Colonic mucosa (tissue), 4 donors: Measurements from ENCODE around the gene SLAIN1. TPM values are rescaled to one million over a fixed set of nuclear protein-coding genes. Genes with fewer than 3 reads are reported as not detected.

Source experiments
- DNase-seq: peaks from one replicate; pipeline ENCODE4 v3.0.0-alpha.2; 2020
- H3K27ac ChIP-seq: fragments of 200-600 bp; one replicate; pipeline ENCODE4 v1.8.0; 2021
- H3K27me3 ChIP-seq: fragments of 200-600 bp; one replicate; pipeline ENCODE4 v1.8.0; 2021
- H3K36me3 ChIP-seq: fragments of 200-600 bp; one replicate; pipeline ENCODE4 v1.8.0; 2021
- H3K4me1 ChIP-seq: fragments of 200-600 bp; one replicate; pipeline ENCODE4 v1.8.0; 2021; ENCODE audit warnings: mild to moderate bottlenecking
- H3K4me3 ChIP-seq: fragments of 200-600 bp; one replicate; pipeline ENCODE4 v1.8.0; 2021
- H3K9ac ChIP-seq, 2 donors: one replicate each; pipeline ENCODE4 v1.7.0; 2013; ENCODE audit warnings: control low read depth in 2 of 2, low read depth in 2 of 2, low read length in 2 of 2
- H3K9me3 ChIP-seq: fragments of 200-600 bp; one replicate; pipeline ENCODE4 v1.8.0; 2021
- CTCF ChIP-seq: fragments of 200-600 bp; IDR thresholded peaks from one replicate; pipeline ENCODE4 v1.8.0; 2022; ENCODE audit warnings: antibody characterized with exemption, mild to moderate bottlenecking
- intact Hi-C: fragments of 100-400 bp; cut with DNase I; formaldehyde crosslinking; loops from one replicate; pipeline ENCODE4 v1.14.1; 2022
- total RNA-seq, 2 donors: library from RNA; stranded (reverse); fragmentation: NEBNext Ultra II Directional in 1 of 2; extraction: Animal tissue kit (Norgen Biotek cat#: 25700) in 1 of 2; gene quantifications; one replicate each; pipeline ENCODE4 v1.2.1, GENCODE V29; 2021
- donor health status: healthy.
- donor health status: DM: no; HTN: no; CAD: no.
- donor health status: DM: no; HTN: no; CAD: no.

Gene SLAIN1
- total RNA-seq, 2 donors from 2014 or later, result 2.1 to 3.5 TPM

GRCh38 chr13:77784515-77784914 lies 87.0 kb downstream of the SLAIN1 start:
- Histone ChIP-seq H3K27ac (no peak overlapping the region), H3K9me3 (no peaks in the 10 kb centered on the region), H3K9ac (no peak overlapping the region), H3K4me3 (no peak overlapping the region), H3K4me1 (no peaks in the 10 kb centered on the region), H3K27me3 (no peaks in the 10 kb centered on the region), H3K36me3 (no peaks in the 10 kb centered on the region)
- no peak for DNase-seq
- TF ChIP-seq CTCF, result no peak
- intact Hi-C loops, result no loop called here

GRCh38 chr13:77786695-77787287 lies 89.3 kb downstream of the SLAIN1 start:
- H3K4me1 ChIP-seq, result no peaks in the 10 kb centered on the region
- no peak overlapping the region for H3K27ac ChIP-seq
- intact Hi-C loops, result no loop called here
- H3K27me3 ChIP-seq, result no peaks in the 10 kb centered on the region
- no peak overlapping the region for H3K4me3 ChIP-seq
- DNase-seq, result no peak
- H3K9ac ChIP-seq, result no peak overlapping the region
- no peaks in the 10 kb centered on the region for H3K36me3 ChIP-seq
- TF ChIP-seq CTCF, result no peak
- no peaks in the 10 kb centered on the region for H3K9me3 ChIP-seq

- Histone ChIP-seq H3K9me3 (no peaks in the 10 kb centered on the region), H3K4me3 (no peak overlapping the region), H3K27me3 (no peaks in the 10 kb centered on the region), H3K27ac (no peak overlapping the region), H3K36me3 (no peaks in the 10 kb centered on the region), H3K4me1 (no peaks in the 10 kb centered on the region), H3K9ac (no peak overlapping the region)
- TF ChIP-seq CTCF, result no peak
- no peak for DNase-seq
- intact Hi-C loops, result no loop called here
These were observed 91.9 kb downstream of the SLAIN1 start for GRCh38 chr13:77789376-77789775.

GRCh38 chr13:77800219-77800618 lies 102.7 kb downstream of the SLAIN1 start:
- Histone ChIP-seq H3K9ac (no peak overlapping the region), H3K4me3 (no peak overlapping the region), H3K9me3 (no peaks in the 10 kb centered on the region), H3K27me3 (no peaks in the 10 kb centered on the region), H3K36me3 (no peaks in the 10 kb centered on the region), H3K4me1 (no peaks in the 10 kb centered on the region), H3K27ac (no peak overlapping the region)
- intact Hi-C loops, result no loop called here
- no peak for TF ChIP-seq CTCF
- no peak for DNase-seq

- DNase-seq, result no peak
- H3K9me3 ChIP-seq, result no peaks in the 10 kb centered on the region
- no peak overlapping the region for H3K27ac ChIP-seq
- no peak for TF ChIP-seq CTCF
- intact Hi-C loops, result no loop called here
- no peak overlapping the region for H3K4me3 ChIP-seq
- no peaks in the 10 kb centered on the region for H3K27me3 ChIP-seq
- H3K4me1 ChIP-seq, result no peaks in the 10 kb centered on the region
- H3K36me3 ChIP-seq, result no peaks in the 10 kb centered on the region
- H3K9ac ChIP-seq, result no peak overlapping the region
These were observed 109.0 kb downstream of the SLAIN1 start for GRCh38 chr13:77806518-77806917.
